Amygdala (tissue), 56 donors: Measurements from ENCODE around the gene MAP7.
"Not testable (repeated sequence)": the region's sequence is repeated elsewhere in the genome, so short reads cannot be mapped to it uniquely, and the experiment has no call there.

ENCODE experiments used
- DNase-seq, 56 donors: peaks; one replicate each; lab custom pipeline; 2025; lab: John Stamatoyannopoulos, UW

The MAP7 gene

DNA sequence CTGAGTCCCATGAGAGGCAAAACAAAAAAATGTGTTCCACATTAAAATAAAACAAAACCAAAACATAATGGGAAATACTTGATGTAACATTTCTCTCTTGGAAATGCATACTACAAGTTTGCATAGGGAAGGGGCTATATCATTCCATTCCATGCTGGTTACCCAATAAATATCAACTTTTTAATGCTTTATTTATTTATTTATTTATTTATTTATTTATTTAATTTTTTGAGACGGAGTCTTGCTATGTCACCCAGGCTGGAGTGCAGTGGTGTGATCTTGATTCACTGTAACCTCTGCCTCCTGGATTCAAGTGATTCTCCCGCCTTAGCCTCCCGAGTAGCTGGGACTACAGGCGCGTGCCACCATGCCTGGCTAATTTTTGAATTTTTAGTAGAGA is 118.9 kb downstream of the MAP7 start:
- not testable (repeated sequence) for DNase-seq

DNA sequence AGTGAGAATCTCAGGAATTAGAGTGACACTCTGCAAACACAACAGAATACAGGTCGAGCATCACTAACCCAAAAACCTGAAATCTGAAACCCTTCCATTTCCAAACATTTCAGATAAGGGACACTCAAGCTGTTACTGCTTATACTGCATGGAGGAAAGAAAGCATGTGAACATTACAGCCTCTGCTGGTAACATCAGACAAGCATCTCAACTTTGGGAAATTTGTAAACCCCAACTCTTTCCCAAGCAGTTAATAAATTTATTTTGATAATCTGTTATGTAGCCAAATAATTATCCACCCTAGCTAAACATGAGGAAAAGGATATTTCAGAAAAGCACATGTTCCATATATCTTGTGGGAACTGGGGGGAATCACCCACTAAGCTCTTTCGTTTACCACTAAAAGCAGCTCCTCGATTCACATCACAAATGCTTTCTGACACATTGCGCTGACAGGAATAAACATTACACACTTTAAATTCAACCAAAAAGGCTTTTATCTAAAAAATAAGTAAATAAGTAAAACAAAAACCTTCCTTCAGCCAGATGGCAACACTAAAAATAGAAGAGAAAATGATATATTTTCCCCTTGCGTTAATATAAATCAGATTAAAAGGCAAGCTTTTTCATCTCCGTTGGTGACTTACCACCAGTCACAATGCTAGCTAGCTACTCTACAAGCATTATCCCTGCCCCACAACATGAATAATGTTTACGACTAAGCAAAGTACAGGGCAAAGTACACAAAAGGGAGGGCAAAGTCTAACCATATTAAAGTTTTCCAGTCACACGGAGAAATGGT is 120.8 kb downstream of the MAP7 start:
- no peak for DNase-seq

DNA sequence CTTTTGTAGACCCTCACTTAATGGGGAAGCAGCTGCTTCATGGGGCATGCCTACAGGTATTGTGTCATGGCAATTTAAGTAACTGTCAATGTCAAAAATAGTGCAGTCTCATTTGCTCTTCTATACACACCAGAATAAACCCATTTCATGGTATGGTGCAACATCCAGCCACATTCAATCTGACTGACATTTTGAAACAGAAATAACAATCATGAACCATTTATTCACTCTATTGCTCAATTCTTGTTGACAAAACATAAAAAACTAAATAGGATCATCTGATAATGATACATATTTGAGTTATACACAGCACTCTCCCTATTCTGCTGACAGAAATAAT is 122.9 kb downstream of the MAP7 start:
- DNase-seq: no peak

DNA sequence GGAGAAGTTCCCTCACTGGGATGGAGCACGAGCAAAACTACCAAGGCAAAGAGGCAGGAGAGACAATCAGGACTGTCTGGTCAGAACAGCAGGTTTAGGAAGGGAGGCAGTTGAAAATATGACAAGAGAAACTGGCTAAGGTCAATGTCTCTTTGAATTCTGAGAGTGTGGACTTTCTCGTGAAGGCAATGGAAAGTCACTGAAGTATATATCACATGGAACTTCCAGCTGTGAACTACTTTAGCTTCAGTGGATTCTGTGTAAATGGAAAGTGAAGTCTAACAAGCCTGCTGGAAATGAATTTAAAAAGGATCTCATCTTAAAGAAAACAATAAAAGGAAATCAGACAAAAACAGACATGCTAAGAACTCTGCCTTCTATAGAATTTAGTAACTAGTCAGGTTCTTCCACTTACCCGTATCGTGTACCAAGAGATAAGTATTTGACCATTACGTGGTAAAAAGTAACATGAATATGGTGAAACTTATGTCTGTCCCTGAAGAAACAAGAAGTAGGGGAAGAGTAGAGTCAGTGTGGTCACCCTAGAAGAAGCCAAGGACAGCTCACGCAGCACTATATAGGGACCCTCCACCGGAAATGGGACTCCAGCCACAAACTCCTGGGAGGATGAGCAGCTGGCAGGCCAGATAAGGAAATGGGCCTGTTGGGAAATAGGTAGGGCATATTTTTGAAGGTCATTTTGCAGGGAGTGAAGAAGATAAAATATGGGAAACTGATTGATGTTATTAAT is 123.4 kb downstream of the MAP7 start:
- DNase-seq: no peak

DNA sequence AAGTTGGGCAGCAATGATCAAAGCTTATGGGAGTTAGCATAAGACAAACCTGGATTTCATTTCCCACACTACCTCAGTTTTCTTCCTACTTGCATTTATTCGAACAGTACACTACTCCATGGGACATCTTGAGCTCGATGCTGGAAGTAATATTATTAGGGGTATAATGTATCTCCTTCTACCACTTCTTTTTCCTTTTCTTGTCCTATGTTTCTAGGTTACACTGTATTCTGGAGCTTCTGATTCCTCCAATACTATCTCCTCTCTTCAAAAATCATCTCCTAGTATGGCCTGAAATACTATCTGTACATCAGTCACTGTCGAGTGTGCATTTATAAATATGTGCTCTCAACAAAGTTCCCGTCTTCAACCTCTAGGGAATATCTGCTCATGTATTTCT is 124.4 kb downstream of the MAP7 start:
- no peak for DNase-seq

DNA sequence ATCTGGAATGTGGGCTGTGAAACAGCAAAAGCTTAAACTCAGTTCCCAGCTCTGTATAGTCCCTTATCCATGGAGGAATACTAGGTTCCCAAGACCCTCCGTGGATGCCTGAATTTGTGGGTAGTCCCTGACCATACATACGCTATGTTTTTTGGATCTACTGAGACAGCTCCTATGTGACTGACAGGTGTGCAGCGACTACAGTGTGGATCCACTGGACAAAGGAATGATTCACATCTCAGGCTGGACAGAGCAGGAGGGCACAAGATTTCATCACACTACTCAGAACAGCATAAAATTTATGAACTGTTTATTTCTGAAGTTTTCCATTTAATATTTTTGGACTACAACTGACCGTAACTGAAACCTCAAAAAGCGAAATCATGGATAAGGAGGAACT is 125.3 kb downstream of the MAP7 start:
- no peak for DNase-seq

DNA sequence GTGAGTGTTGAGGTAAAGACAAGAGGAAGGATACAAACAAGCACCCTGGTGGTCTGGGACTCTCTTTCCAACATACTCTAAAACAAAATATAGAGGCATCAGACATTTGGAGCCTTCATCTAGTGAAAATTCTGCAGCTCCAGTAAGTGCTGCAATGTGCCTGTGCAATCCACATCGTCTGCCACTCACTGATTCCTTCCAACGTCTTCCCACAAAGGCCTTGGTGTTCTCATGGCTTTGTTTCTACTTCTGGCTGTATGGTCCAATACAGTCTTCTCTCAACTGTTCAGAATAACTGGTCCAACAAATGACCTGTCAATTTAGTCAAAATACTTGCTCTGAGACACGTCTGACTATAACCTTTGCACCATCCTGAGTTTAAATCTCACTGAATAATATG is 125.8 kb downstream of the MAP7 start:
- DNase-seq: peak in 3 of 56 donors; percentile 10 to 16 (median 14)

DNA sequence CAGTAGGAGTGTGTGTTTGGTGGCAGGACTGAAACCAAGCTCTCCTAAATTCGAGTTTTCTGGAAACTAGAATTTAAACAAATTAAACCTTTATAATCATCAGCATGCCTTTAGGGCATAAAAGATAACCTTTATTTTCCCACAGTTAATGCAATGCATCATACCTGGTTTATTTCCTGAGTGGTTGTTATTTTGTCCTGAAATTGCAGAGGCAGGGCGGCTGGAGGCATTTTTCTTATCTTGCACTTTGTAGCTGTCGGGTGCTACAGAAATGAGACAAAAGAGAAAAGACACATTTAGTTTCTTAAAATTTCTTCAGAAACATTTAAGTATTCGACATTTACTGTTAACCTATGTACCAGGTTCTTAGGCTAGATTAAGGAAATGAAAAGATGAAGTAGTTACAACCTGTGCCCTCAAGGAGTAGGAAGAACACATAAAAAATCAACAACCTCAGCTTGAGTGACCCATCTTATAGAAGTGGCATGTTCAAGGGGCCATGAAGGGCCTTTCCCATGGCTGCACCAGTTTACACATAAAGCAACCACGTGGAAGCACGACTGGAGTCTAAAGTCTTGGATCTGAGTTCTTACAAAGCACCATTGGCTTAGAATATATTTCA is 128.6 kb downstream of the MAP7 start:
- DNase-seq: no peak

DNA sequence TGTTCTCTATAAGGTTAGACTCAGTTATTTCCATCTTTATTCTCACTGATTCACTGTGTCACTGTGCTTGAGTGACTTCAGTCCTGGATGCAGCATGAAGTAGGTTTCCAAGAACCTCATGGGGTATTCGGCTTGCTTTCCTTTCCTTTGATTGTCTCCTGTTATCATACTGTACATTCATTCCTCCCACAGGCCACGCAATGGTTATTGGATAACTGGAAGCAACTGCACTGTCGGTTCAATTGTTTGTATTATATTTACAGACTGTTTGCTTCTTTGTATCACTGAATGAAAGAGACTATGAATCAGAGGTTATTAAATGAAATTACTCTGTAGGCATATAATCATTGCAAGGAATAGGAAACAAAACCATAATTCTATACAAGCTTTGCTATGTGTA is 129.4 kb downstream of the MAP7 start:
- DNase-seq: no peak

DNA sequence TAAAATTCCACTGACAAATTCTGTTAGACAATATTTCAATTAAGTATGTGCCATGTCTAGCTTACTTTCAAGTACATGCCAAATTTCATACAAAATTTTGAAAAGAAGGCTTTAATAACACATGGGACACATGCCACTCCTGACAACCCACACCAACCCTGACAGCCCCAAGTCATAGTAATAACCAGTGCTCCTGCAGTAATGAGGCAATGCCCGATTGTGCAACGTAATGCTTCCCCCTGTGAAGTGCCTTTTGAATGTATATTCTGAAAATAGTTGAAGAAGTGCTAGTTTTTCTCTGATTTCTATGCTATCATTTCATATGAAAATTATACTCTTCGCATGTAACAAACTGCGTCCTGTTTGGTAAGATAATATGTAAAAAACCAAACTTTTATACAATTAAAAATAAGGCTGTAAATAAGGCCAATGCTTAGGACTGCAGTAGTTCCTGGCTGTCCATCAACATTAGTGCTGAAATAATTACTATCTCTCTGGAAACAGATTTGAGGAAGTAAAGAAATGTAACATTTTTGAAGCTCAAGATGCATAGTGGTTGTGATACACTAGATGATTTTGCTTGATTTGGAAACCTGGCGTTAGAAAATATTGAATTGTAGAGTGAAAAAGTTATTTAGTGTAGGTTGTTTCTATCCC is 134.7 kb downstream of the MAP7 start:
- DNase-seq: no peak

DNA sequence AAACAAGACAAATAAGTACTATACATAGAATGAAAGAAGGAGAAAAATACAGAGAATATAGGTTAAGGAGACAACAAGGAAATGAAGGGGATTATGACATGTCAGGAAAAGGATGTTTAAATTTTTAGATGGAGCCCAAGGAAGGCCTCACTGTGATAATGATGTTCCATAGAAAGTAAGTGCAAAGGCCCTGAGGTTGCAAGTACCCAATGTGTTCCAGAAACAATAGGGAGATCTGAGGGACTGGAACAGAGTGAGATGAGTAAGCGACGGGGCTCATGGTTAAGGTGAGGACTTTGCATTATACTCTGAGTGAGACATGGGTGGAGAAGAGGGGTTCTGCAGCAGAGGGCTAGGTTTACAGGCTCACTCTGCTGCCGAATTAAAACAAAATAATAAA is 137.8 kb downstream of the MAP7 start:
- no peak for DNase-seq

DNA sequence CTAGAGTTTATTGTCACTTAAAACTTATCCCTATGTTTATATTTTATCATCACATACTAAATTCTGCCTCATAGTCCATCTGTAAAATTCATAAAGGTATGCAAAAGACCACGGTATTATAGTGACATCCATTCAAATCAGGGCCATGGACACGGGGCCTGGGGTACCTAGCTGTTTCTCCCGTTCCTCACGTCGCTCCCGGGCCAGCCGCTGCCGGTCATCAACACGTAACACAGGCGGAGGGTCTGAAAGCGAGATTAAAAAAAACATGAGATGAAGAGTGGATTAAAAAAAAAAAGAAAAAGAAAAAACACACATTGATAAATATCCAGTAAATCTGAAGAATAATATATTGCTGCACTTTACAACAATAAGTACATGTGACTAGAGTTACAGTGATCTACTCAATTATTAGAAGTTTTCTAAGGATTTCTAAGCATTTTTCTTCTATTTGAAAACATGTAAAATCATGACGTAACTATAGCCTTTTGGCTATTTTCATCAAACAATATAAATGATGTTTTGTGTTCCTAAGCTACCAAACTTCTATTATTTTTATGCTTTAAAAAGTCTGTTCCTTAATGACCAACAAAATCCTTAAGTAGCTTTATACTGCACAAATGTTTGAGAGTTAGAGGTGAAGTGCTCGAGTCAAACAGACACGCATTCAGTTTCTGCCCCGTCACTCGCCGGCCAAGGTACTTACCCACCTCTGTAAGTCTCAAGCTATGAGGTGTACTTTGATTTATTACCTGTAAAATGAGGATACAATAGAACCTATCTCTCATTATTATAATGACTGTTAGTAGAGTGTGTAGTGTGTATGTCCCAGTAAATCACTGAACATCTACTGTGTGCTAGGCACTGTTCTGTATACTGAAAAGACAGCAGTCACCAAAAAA is 138.5 kb downstream of the MAP7 start:
- no peak for DNase-seq

DNA sequence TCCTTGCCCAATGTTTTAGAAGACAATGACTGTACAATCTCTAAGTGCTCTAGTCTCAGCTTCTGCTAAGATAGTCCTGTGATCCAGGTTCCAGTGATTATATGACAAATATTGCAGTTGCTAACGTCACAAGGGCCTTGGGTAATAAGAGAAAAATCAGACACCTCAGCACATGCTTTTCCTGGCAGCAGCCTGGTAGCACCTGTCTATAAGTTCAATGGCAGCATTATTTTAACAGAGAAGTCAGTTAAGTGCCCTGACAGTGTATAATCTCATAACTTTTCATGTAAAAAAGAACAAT is 139.2 kb downstream of the MAP7 start:
- no peak for DNase-seq

DNA sequence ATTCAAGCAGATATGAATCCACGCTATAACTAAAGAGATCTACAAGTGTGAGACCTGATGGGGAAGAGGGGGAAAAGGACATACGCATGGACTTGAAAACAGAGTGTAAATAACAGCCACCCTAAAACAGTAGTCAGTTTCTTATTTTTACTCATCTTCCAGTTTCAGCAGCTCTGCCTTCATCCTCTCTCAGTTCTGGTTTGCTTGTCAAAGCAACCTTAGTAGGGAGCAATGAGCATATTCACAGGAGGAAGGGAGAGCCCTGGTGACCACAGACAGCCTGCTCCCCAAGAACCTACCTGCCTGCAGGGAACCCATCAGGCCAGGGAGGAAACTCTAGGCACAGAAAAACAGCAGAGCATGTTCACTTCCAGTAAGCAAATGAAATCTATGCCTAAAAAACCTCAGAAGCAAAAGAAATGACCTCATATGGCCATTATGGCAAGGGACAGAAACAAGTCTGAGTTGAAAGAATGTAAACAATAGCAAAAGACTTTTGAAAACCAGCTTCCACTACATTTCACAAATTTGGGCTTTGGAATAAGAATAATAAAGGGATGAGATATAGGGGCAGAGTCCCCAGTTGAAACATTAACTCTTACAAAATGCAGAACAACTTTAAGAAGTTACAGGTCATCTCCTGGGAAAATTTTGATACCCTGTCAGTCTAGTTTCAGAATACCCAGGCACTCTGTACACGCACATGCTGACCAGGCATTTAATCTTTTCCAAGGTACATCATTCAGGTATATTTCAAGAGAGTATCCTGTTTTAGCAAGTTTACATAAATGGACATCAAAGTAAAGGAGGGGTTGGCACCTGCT is 139.8 kb downstream of the MAP7 start:
- no peak for DNase-seq

DNA sequence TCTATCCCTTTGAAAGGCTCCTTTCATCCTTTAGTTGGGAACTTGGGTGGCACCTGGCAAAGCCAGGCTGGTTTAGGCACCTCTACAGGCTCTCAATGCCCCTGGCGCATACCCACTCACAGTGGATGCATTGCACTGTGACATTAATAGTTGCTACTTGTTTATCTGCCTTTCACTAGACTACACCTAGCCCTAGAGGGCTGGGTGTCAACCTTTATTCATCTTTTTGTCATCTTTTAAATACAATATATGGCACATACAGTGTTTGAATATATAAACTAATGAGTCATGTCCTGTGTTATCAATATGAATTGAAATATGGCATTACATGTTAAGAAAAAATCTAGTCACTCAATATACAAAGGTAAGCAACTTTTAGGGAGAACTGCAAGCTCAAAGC is 140.6 kb downstream of the MAP7 start:
- DNase-seq: no peak

DNA sequence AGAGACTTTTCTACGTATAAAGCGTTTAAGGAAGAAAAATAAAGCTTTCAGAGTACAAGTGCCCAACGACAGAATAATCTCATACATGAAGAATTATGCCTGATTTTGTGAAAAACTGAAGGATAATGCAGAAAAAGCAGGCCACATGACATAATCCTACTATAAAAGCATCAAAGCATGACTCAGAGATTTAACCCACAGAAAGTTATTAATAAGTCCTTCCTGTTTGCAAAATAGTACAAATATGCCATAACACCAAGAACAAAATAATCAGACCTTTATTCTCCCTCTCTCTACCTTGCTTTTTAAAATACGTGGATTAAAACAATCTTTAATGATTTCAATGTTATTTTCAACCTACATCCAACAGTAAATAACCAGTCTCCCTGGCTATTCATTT is 142.0 kb downstream of the MAP7 start:
- DNase-seq: no peak

DNA sequence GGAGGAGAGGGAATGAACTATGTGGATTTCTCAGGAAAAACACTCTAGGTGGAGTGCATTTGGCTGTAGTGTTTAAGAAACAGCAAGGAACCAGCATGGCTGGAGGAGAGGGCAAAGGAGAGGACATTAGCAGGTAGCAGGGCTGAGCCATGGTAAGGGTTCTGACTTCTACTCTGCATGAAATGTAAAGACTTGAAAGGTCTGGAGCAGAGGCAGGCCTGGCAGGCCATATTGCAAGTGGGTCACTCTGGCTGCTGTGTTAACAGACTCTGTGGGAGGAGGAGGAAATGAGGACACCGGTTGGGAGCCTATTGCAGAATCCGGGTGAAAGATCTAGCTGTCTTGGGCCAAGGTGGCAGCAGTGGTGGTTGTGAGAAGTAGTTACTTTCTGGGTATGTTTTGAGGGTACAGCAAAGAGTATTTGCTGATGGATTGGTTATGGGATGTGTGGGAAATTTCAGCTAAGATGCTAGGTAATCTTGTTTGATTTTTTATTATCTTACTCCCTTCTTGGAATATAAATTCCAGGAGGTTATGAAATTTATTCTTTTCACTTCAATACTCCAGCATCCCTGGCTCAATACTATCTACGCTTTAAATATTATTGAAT is 144.7 kb downstream of the MAP7 start:
- DNase-seq: no peak

DNA sequence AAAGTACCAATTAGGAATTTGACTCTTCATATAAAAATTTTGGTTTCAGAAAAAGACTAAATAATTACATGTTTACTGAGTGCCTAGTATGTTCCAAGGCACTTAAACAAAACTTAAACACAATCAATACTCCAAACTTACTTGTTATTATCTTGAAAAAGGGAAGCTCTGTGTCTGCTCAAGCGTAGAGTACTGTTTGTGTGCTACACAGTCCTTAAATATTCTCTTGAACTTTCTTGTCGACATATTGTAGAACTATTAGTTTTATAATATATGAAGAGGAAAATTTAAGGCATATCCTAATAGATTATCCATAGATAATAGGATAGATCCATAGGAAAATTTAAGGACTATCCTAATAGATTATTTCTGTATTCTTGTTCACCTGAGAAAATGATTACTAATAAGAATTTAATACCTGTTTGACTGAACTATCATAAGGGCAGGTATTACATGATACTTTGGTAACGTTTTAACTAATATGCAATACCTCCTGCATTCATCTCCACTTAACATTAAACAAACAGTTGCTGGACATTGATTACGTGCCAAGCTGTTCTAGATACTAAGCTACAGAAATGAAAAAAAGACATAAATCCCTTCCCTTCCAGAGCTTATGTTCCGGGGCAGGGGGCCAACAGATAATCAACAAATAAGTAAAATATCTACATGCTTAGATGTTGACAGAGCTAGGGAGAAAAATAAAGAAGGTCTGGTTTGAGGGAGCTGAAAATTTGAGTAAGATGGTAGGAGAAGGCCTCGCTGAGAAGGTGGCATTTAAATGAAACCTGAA is 145.4 kb downstream of the MAP7 start:
- no peak for DNase-seq
